Panc1 (cell line): Measurements from ENCODE around the gene HLA-E. TPM values are rescaled to one million over a fixed set of nuclear protein-coding genes. Genes with fewer than 3 reads are reported as not detected.
"Not testable (repeated sequence)": the region's sequence is repeated elsewhere in the genome, so short reads cannot be mapped to it uniquely, and the experiment has no call there.

Source experiments
- ATAC-seq: fragments of 200-7000 bp; cut with Tn5 transposase; 2 replicates; pipeline ENCODE4 v1.9.1; 2020; ENCODE audit warnings: mild to moderate bottlenecking, moderate library complexity
- BruUV-seq: library from RNA; stranded (reverse); fragments of 400-500 nt; replicated peaks from 2 replicates; lab custom pipeline; 2021; lab: Mats Ljungman, UMichigan
- CTCF ChIA-PET: fragments of 300-600 bp; sonication (Branson Sonifier 250); formaldehyde crosslinking; loops from one replicate; lab custom pipeline; 2022; ENCODE audit warnings: antibody characterized with exemption; lab: Charles Lee
- POLR2A ChIA-PET: fragments of 300-600 bp; sonication (Branson Sonifier 250); formaldehyde crosslinking; loops from one replicate; lab custom pipeline; 2022; ENCODE audit warnings: antibody characterized with exemption; lab: Charles Lee
- DNase-seq: peaks from one replicate; pipeline ENCODE4 v3.0.0-alpha.2; 2010; ENCODE audit warnings: low read depth, low spot score
- H3K27ac ChIP-seq: 2 replicates; pipeline ENCODE4 v1.5.1; 2011; ENCODE audit warnings: mild to moderate bottlenecking, low read length, inconsistent platforms
- H3K27me3 ChIP-seq: fragments of 200-500 bp; sonication (Bioruptor generic); 2 replicates; pipeline ENCODE4 v1.6.0; 2014; ENCODE audit warnings: low read length, inconsistent platforms; ENCODE audit not compliant: control insufficient read depth, insufficient read depth
- H3K36me3 ChIP-seq: fragments of 200-500 bp; sonication (Bioruptor generic); 2 replicates; pipeline ENCODE4 v1.5.1; 2014; ENCODE audit warnings: inconsistent platforms, mild to moderate bottlenecking, low read length, moderate library complexity; ENCODE audit not compliant: control insufficient read depth, insufficient read depth
- H3K4me1 ChIP-seq: 2 replicates; pipeline ENCODE4 v1.5.1; 2011; ENCODE audit warnings: inconsistent platforms, mild to moderate bottlenecking, low read length, moderate library complexity; ENCODE audit not compliant: control insufficient read depth, insufficient read depth
- H3K4me3 ChIP-seq, 2 experiments: 2 replicates each; pipeline ENCODE4 v1.5.1; 2011 to 2012; ENCODE audit warnings: low read depth in 2 of 2, low read length in 2 of 2, mild to moderate bottlenecking in 2 of 2, inconsistent platforms in 1 of 2, moderate library complexity in 1 of 2
- H3K9me3 ChIP-seq: fragments of 200-500 bp; sonication (Bioruptor generic); 2 replicates; pipeline ENCODE4 v1.5.1; 2014; ENCODE audit warnings: low read depth, mild to moderate bottlenecking, inconsistent platforms, low read length, moderate library complexity; ENCODE audit not compliant: control insufficient read depth, insufficient read depth
- CTCF ChIP-seq: fragments of 450-650 bp; IDR thresholded peaks from 2 replicates; pipeline ENCODE4 v1.5.1; 2017; ENCODE audit warnings: mild to moderate bottlenecking
- POLR2AphosphoS5 ChIP-seq: IDR thresholded peaks from 2 replicates; pipeline ENCODE4 v1.6.1; 2012; ENCODE audit warnings: mild to moderate bottlenecking, low read depth, low read length, moderate library complexity
- REST ChIP-seq, 2 experiments: IDR thresholded peaks; 2 replicates each; pipeline ENCODE4 v1.6.1; 2011 to 2012; ENCODE audit warnings: low read depth in 2 of 2, control low read depth in 1 of 2, low read length in 1 of 2, mild to moderate bottlenecking in 1 of 2, moderate library complexity in 1 of 2; ENCODE audit not compliant: insufficient read depth in 1 of 2
- SIN3A ChIP-seq: IDR thresholded peaks from 2 replicates; pipeline ENCODE4 v1.6.1; 2012; ENCODE audit warnings: low read depth, mild to moderate bottlenecking, low read length, moderate library complexity, borderline replicate concordance; ENCODE audit not compliant: insufficient read depth
- TCF7L2 ChIP-seq: IDR thresholded peaks from 2 replicates; pipeline ENCODE4 v1.6.1; 2011; ENCODE audit warnings: mild to moderate bottlenecking, low read depth, low read length, inconsistent platforms
- in situ Hi-C: cut with HindIII; loops from 2 replicates; pipeline ENCODE4 v1.10.0; 2016; ENCODE audit warnings: low sequenced_read_pairs, low pct_unique_long_range_greater_than_20kb
- intact Hi-C: fragments of 100-400 bp; cut with micrococcal nuclease; formaldehyde crosslinking; loops from one replicate; pipeline ENCODE4 v1.10.0; 2022; ENCODE audit not compliant: unreplicated experiment
- total RNA-seq: library from RNA; stranded (reverse); gene quantifications from one replicate; pipeline ENCODE4 v1.2.1, GENCODE V29; 2021; ENCODE audit not compliant: unreplicated experiment

Gene HLA-E
- total RNA-seq, 1 experiment from 2014 or later, result 132 TPM

- Histone ChIP-seq H3K36me3 (peaks cover 3% of the 10 kb centered on the region), H3K27me3 (peaks cover 13% of the 10 kb centered on the region), H3K4me3 (no peak overlapping the region), H3K9me3 (no peaks in the 10 kb centered on the region), H3K4me1 (peaks cover 11% of the 10 kb centered on the region), H3K27ac (no peak overlapping the region)
- in situ Hi-C loops, result no loop called here
- POLR2A ChIA-PET, result no interaction called here
- ATAC-seq (no peak), DNase-seq (no peak)
- CTCF ChIA-PET, result interaction anchor here (0.6 to 0.8 kb wide), 3 partner anchors 47 to 64 kb away, joined by 3 to 4 read pairs (median 3); no protein-coding TSS in a partner anchor
- intact Hi-C loops, result no loop called here
- no TSS peak for BruUV-seq
- no peak for TF ChIP-seq SIN3A
- TF ChIP-seq CTCF, result no peak
- TF ChIP-seq TCF7L2, result no peak
- TF ChIP-seq REST (IDR thresholded peaks at IDR 0.05; ENCODE audit: insufficient read depth in 1 of 2, low read depth in 2 of 2, low read length in 1 of 2), result no peak
- no peak for TF ChIP-seq POLR2AphosphoS5
Observed at GRCh38 chr6:30485236-30485635, 4.1 kb upstream of the HLA-E start.

DNA sequence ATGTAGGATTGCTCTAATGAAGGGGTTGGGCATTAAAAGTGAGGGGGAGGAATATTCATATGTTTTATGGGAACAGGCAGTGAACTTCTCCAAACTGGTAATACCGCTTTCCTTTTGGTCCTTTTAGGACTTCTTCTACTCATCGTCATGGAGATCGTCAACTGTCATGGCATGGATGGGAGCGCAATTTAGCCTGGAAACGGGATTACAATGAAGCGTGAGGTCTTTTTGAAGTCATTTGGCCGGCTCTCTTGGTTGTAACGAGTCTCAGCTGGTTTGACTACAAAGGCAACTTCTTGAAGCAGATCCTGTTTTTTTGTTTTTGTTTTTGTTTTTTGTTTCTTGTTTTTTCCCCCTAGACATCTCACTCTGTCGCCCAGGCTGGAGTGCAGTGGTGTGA lies 1.4 kb upstream of the HLA-E start:
- TF ChIP-seq CTCF, result no peak
- TF ChIP-seq REST (IDR thresholded peaks at IDR 0.05; ENCODE audit: insufficient read depth in 1 of 2, low read depth in 2 of 2, low read length in 1 of 2), result no peak
- TF ChIP-seq POLR2AphosphoS5, result no peak
- no peak for TF ChIP-seq TCF7L2
- no peak for TF ChIP-seq SIN3A
- Histone ChIP-seq H3K4me3 (no peak overlapping the region), H3K27ac (no peak overlapping the region), H3K4me1 (peaks cover 7% of the 10 kb centered on the region), H3K36me3 (peaks cover 9% of the 10 kb centered on the region), H3K27me3 (peaks cover 3% of the 10 kb centered on the region; the same call in 1 of the 2 replicates), H3K9me3 (no peaks in the 10 kb centered on the region)
- ATAC-seq (no peak), DNase-seq (no peak)
- ChIA-PET CTCF (no interaction called here), POLR2A (interaction anchor here (0.6 kb wide), 1 partner anchor 45 kb away, joined by 5 read pairs; no protein-coding TSS in a partner anchor)
- in situ Hi-C loops, result no loop called here
- BruUV-seq, result no TSS peak
- intact Hi-C loops, result no loop called here

GRCh38 chr6:30488697-30489080 lies 620 bp upstream of the HLA-E start:
- DNase-seq, ATAC-seq, H3K36me3 ChIP-seq, POLR2A ChIA-PET, BruUV-seq, H3K27me3 ChIP-seq, intact Hi-C loops, CTCF ChIA-PET, H3K9me3 ChIP-seq, H3K4me1 ChIP-seq, in situ Hi-C loops: not testable (repeated sequence)
- Histone ChIP-seq H3K4me3 (peak overlapping the region; percentile 80 to 96), H3K27ac (peak overlapping the region; percentile 86)
